OCI-LY7 (cell line): ENCODE data around the gene DESI1. TPM values are rescaled to one million over a fixed set of nuclear protein-coding genes. Genes with fewer than 3 reads are reported as not detected.
"Not testable (repeated sequence)": the region's sequence is repeated elsewhere in the genome, so short reads cannot be mapped to it uniquely, and the experiment has no call there.

Experiments
- BruUV-seq: library from RNA; stranded (reverse); fragments of 400-500 nt; replicated peaks from 2 replicates; lab custom pipeline; 2021; lab: Mats Ljungman, UMichigan
- CTCF ChIA-PET: fragments of 300-600 bp; sonication (Branson Sonifier 250); formaldehyde crosslinking; loops from one replicate; lab custom pipeline; 2022; ENCODE audit warnings: antibody characterized with exemption; ENCODE audit not compliant: unreplicated experiment; lab: Charles Lee
- POLR2A ChIA-PET: fragments of 300-600 bp; sonication (Branson Sonifier 250); formaldehyde crosslinking; loops from one replicate; lab custom pipeline; 2022; ENCODE audit warnings: antibody characterized with exemption; lab: Charles Lee
- DNase-seq: peaks from one replicate; pipeline ENCODE4 v3.0.0-alpha.2; 2015; ENCODE audit warnings: low spot score
- H2AFZ ChIP-seq: fragments of 200-600 bp; sonication (generic), shearing (Covaris generic); 2 replicates; pipeline ENCODE4 v1.6.1; 2014; ENCODE audit warnings: mild to moderate bottlenecking, antibody characterized with exemption, low read length, moderate library complexity
- H3K27ac ChIP-seq: fragments of 200-600 bp; sonication (generic); 2 replicates; pipeline ENCODE4 v1.5.1; 2014; ENCODE audit warnings: mixed run types, low read depth, mild to moderate bottlenecking, moderate library complexity, low read length, inconsistent platforms; ENCODE audit not compliant: poor library complexity, severe bottlenecking
- H3K36me3 ChIP-seq: fragments of 200-600 bp; sonication (generic); 2 replicates; pipeline ENCODE4 v1.6.1; 2014; ENCODE audit warnings: mild to moderate bottlenecking, antibody characterized with exemption, low read length, moderate library complexity, mixed read lengths; ENCODE audit not compliant: insufficient read depth
- H3K4me1 ChIP-seq: fragments of 200-600 bp; sonication (generic); 2 replicates; pipeline ENCODE4 v1.5.1; 2014; ENCODE audit warnings: mild to moderate bottlenecking, low read length; ENCODE audit not compliant: insufficient read depth, poor library complexity, severe bottlenecking
- H3K4me2 ChIP-seq: fragments of 200-600 bp; sonication (generic); 2 replicates; pipeline ENCODE4 v1.6.1; 2014; ENCODE audit warnings: mild to moderate bottlenecking, low read length
- H3K4me3 ChIP-seq: fragments of 200-600 bp; sonication (generic); 2 replicates; pipeline ENCODE4 v1.5.1; 2014; ENCODE audit warnings: mild to moderate bottlenecking, low read depth, low read length; ENCODE audit not compliant: poor library complexity, severe bottlenecking
- H3K79me2 ChIP-seq: fragments of 200-600 bp; sonication (generic); 2 replicates; pipeline ENCODE4 v1.6.1; 2016; ENCODE audit warnings: low read depth, mild to moderate bottlenecking, low read length, moderate library complexity, mixed read lengths; ENCODE audit not compliant: insufficient read depth
- H3K9me2 ChIP-seq: fragments of 200-600 bp; sonication (generic); 2 replicates; pipeline ENCODE4 v1.6.1; 2016; ENCODE audit warnings: mild to moderate bottlenecking, low read length, mixed read lengths; ENCODE audit not compliant: insufficient read depth
- H3K9me3 ChIP-seq: fragments of 200-600 bp; sonication (generic); 2 replicates; pipeline ENCODE4 v1.6.1; 2014; ENCODE audit warnings: mild to moderate bottlenecking, mixed run types, low read length, mixed read lengths
- H4K20me1 ChIP-seq: fragments of 200-600 bp; sonication (generic); 2 replicates; pipeline ENCODE4 v1.6.1; 2014; ENCODE audit warnings: mild to moderate bottlenecking, antibody characterized with exemption, low read length, moderate library complexity, mixed read lengths; ENCODE audit not compliant: insufficient read depth
- CTCF ChIP-seq: fragments of 200-600 bp; sonication (generic); conservative IDR thresholded peaks from 2 replicates; pipeline ENCODE4 v1.5.1; 2014; ENCODE audit warnings: mild to moderate bottlenecking, antibody characterized with exemption, low read length, moderate library complexity, mixed read lengths
- EZH2phosphoT487 ChIP-seq: fragments of 200-600 bp; sonication (generic); IDR thresholded peaks from 2 replicates; pipeline ENCODE4 v1.6.1; 2018; ENCODE audit warnings: low read depth, borderline replicate concordance, mild to moderate bottlenecking, mixed run types, antibody characterized with exemption, low read length, moderate library complexity, mixed read lengths
- intact Hi-C: fragments of 100-400 bp; cut with micrococcal nuclease; formaldehyde crosslinking; loops from one replicate; pipeline ENCODE4 v1.10.0; 2022; ENCODE audit not compliant: unreplicated experiment
- total RNA-seq, 2 experiments: library from RNA; depleted of rRNA in 1 of 2; stranded (reverse); fragments of >200 nt in 1 of 2; shearing (Covaris generic) in 1 of 2; gene quantifications; 2 replicates each; pipeline ENCODE4 v1.2.3, GENCODE V29; 2014 to 2022

DESI1 gene
- total RNA-seq, 2 experiments from 2014 or later, result 39.0 to 65.0 TPM

GRCh38 chr22:41638748-41639147 is 17.9 kb upstream of the DESI1 start:
- Histone ChIP-seq H3K4me3 (no peak overlapping the region), H3K9me2 (no peaks in the 10 kb centered on the region), H3K4me2 (no peak overlapping the region), H3K4me1 (no peaks in the 10 kb centered on the region), H4K20me1 (no peaks in the 10 kb centered on the region; the same call in 1 of the 2 replicates), H3K36me3 (peaks cover 98% of the 10 kb centered on the region), H3K9me3 (no peaks in the 10 kb centered on the region), H2AFZ (no peak overlapping the region), H3K27ac (no peak overlapping the region), H3K79me2 (peaks cover 39% of the 10 kb centered on the region; the same call in 1 of the 2 replicates)
- no peak for DNase-seq
- TF ChIP-seq EZH2phosphoT487 (no peak), CTCF (no peak)
- ChIA-PET CTCF (no interaction called here), POLR2A (interaction anchor here (1.3 kb wide), 1 partner anchor 17 kb away, joined by 4 read pairs; the partner anchor contains the start of genes DESI1 and XRCC6)
- intact Hi-C loops, result no loop called here
- no TSS peak for BruUV-seq

GRCh38 chr22:41638124-41638523 is 17.3 kb upstream of the DESI1 start:
- no peak overlapping the region for H3K27ac ChIP-seq
- no peak overlapping the region for H3K4me2 ChIP-seq
- POLR2A ChIA-PET, result interaction anchor here (0.5 to 1.3 kb wide), 3 partner anchors 17 to 807 kb away, joined by 3 to 4 read pairs (median 3); partner anchors contain the start of genes DESI1 and XRCC6
- H2AFZ ChIP-seq, result no peak overlapping the region
- CTCF ChIA-PET, result no interaction called here
- H3K9me2 ChIP-seq, result no peaks in the 10 kb centered on the region
- H3K9me3 ChIP-seq, result no peaks in the 10 kb centered on the region
- H3K4me1 ChIP-seq, result no peaks in the 10 kb centered on the region
- H3K36me3 ChIP-seq, result peaks cover 100% of the 10 kb centered on the region
- BruUV-seq, result no TSS peak
- no peaks in the 10 kb centered on the region; the same call in 1 of the 2 replicates for H4K20me1 ChIP-seq
- H3K79me2 ChIP-seq, result peaks cover 43% of the 10 kb centered on the region; the same call in 1 of the 2 replicates
- no peak for DNase-seq
- TF ChIP-seq CTCF (no peak), EZH2phosphoT487 (no peak)
- H3K4me3 ChIP-seq, result no peak overlapping the region
- intact Hi-C loops, result no loop called here

GRCh38 chr22:41637623-41638022 is 16.8 kb upstream of the DESI1 start:
- H3K4me3 ChIP-seq, intact Hi-C loops, H3K4me1 ChIP-seq, H2AFZ ChIP-seq, DNase-seq, H3K9me3 ChIP-seq, H3K9me2 ChIP-seq, H4K20me1 ChIP-seq, H3K27ac ChIP-seq, BruUV-seq, H3K4me2 ChIP-seq: not testable (repeated sequence)
- H3K79me2 ChIP-seq, result peaks cover 43% of the 10 kb centered on the region; the same call in 1 of the 2 replicates
- ChIA-PET POLR2A (interaction anchor here (0.6 to 1.3 kb wide), 2 partner anchors 16 to 808 kb away, joined by 3 to 4 read pairs; partner anchors contain the start of genes DESI1 and XRCC6), CTCF (interaction anchor here (0.6 kb wide), 1 partner anchor 16 kb away, joined by 3 read pairs; no protein-coding TSS in a partner anchor)
- H3K36me3 ChIP-seq, result peaks cover 100% of the 10 kb centered on the region
